Lower leg skin (tissue), 3 donors: ENCODE data around the gene CDH26.

Experiments used
- POLR2A ChIP-seq, 2 donors: fragments of 450-650 bp; IDR thresholded peaks; one replicate each; pipeline ENCODE4 v1.6.1; 2016 to 2017; ENCODE audit warnings: antibody characterized with exemption in 2 of 2, mild to moderate bottlenecking in 1 of 2, moderate library complexity in 1 of 2
- TF ChIP-seq, protein P1 (sequence below), 3 donors: fragments of 450-650 bp; IDR thresholded peaks; one replicate each; pipeline ENCODE4 v1.5.1; 2016; ENCODE audit warnings: antibody characterized with exemption in 3 of 3, mild to moderate bottlenecking in 3 of 3, moderate library complexity in 2 of 3

DNA sequence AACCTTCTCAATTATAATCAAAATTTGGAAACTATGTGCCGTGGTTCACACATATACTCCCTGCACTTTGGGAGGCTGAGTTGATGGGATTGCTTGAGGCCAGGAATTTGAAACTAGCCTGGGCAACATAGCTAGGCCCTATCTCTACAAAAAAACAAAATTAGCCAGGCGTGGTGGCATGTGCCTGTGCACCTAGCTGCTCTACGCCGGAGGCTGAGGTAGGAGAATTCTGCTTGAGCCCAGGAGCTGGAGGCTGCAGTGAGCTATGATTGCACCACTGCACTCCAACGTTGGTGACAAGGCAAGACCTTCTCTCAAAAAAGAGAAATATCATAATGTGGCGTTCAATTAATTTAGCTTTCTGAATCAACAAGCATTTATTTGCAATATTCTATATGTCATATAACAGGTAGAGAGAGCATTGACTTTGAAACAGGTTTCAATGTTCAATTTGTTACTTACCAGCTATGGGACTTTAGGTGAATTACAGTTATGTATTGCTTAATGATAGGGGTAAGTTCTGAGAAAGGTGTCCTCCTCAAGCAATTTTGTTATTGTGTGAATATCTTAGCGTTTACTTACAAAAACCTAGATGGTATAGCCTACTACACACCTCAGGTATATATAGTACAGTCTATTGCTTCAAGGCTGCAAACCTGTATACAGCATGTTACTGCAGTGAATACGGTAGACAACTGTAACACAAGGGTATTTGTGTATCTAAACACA, 22.6 kb upstream of the CDH26 start:
- TF ChIP-seq POLR2A (IDR thresholded peaks at IDR 0.05) = no peak
- TF ChIP-seq, protein P1, sequence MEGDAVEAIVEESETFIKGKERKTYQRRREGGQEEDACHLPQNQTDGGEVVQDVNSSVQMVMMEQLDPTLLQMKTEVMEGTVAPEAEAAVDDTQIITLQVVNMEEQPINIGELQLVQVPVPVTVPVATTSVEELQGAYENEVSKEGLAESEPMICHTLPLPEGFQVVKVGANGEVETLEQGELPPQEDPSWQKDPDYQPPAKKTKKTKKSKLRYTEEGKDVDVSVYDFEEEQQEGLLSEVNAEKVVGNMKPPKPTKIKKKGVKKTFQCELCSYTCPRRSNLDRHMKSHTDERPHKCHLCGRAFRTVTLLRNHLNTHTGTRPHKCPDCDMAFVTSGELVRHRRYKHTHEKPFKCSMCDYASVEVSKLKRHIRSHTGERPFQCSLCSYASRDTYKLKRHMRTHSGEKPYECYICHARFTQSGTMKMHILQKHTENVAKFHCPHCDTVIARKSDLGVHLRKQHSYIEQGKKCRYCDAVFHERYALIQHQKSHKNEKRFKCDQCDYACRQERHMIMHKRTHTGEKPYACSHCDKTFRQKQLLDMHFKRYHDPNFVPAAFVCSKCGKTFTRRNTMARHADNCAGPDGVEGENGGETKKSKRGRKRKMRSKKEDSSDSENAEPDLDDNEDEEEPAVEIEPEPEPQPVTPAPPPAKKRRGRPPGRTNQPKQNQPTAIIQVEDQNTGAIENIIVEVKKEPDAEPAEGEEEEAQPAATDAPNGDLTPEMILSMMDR (IDR thresholded peaks at IDR 0.05) = no peak
